Activated CD4-positive, CD25-positive, alpha-beta regulatory T cell treated with anti-CD3 and anti-CD28 coated beads, Interleukin-2, amount 50 U/mL, for 72 hours (primary cell): ENCODE results near the gene METTL25B.

Source experiments
- DNase-seq: peaks from one replicate; pipeline ENCODE4 v3.0.0; 2021

Gene METTL25B

GRCh38 chr1:156703336-156703735, 24.9 kb upstream of the METTL25B start:
- DNase-seq, result no peak

- no peak for DNase-seq
These were observed 24.5 kb upstream of the METTL25B start for GRCh38 chr1:156703741-156704140.

- DNase-seq, result no peak
These were observed 24.0 kb upstream of the METTL25B start for GRCh38 chr1:156704166-156704711.

GRCh38 chr1:156704930-156705320, 23.3 kb upstream of the METTL25B start:
- no peak for DNase-seq

GRCh38 chr1:156705321-156705917, 22.9 kb upstream of the METTL25B start, which contains the start of gene CRABP2:
TSS of gene CRABP2 (minus strand) at chr1:156705583. CDS start at chr1:156705446, 137 bp downstream.
- DNase-seq, result no peak

GRCh38 chr1:156705918-156706656, 22.2 kb upstream of the METTL25B start:
- DNase-seq, result peak; percentile 76

- DNase-seq, result no peak
These were observed 21.4 kb upstream of the METTL25B start for GRCh38 chr1:156706657-156707416.

GRCh38 chr1:156707417-156708217, 20.7 kb upstream of the METTL25B start:
- no peak for DNase-seq

GRCh38 chr1:156708218-156708661, 20.0 kb upstream of the METTL25B start:
- DNase-seq, result no peak

GRCh38 chr1:156709031-156709430, 19.2 kb upstream of the METTL25B start:
- DNase-seq, result no peak

- DNase-seq, result no peak
These were observed 18.3 kb upstream of the METTL25B start for GRCh38 chr1:156709757-156710489.

- DNase-seq, result no peak
These were observed 17.1 kb upstream of the METTL25B start for GRCh38 chr1:156711011-156711817.

- DNase-seq, result no peak
These were observed 15.6 kb upstream of the METTL25B start for GRCh38 chr1:156712626-156713025.

GRCh38 chr1:156714830-156715229, 13.4 kb upstream of the METTL25B start:
- no peak for DNase-seq

- no peak for DNase-seq
These were observed 10.9 kb upstream of the METTL25B start for GRCh38 chr1:156717351-156717750.

- DNase-seq, result no peak
These were observed 7.1 kb upstream of the METTL25B start for GRCh38 chr1:156721131-156721530.

- no peak for DNase-seq
These were observed 6.7 kb upstream of the METTL25B start for GRCh38 chr1:156721535-156721934.

- peak; percentile 84 for DNase-seq
These were observed 2.5 kb upstream of the METTL25B start for GRCh38 chr1:156725683-156726280.

GRCh38 chr1:156726549-156727226, 1.6 kb upstream of the METTL25B start:
- peak; percentile 40 for DNase-seq

GRCh38 chr1:156727492-156727891, 777 bp upstream of the METTL25B start:
- no peak for DNase-seq
